Right atrium auricular region (tissue), 2 donors: ENCODE data around the gene DNTTIP2. TPM values are rescaled to one million over a fixed set of nuclear protein-coding genes. Genes with fewer than 3 reads are reported as not detected.

Experiments used
- DNase-seq: peaks from one replicate; pipeline ENCODE4 v3.0.0-alpha.2; 2019; ENCODE audit warnings: low spot score
- H3K27ac ChIP-seq, 2 donors: fragments of 200-600 bp; sonication (generic); 1 replicate in 1 of 2; 2 replicates in 1 of 2; pipeline ENCODE4 v1.5.1; 2016 to 2019
- H3K27me3 ChIP-seq, 2 donors: fragments of 200-600 bp; sonication (generic); one replicate each; pipeline versions ENCODE4 v1.5.1 to v1.6.0; 2017 to 2019
- H3K36me3 ChIP-seq: fragments of 200-600 bp; sonication (generic); one replicate; pipeline ENCODE4 v1.5.1; 2016
- H3K4me1 ChIP-seq, 2 donors: fragments of 200-600 bp; sonication (generic); one replicate each; pipeline versions ENCODE4 v1.5.1 to v1.6.0; 2017 to 2019
- H3K4me3 ChIP-seq, 2 donors: fragments of 200-600 bp; sonication (generic); 1 replicate in 1 of 2; 2 replicates in 1 of 2; pipeline ENCODE4 v1.5.1; 2017 to 2019; ENCODE audit warnings: mild to moderate bottlenecking in 1 of 2, moderate library complexity in 1 of 2
- H3K9me3 ChIP-seq, 2 donors: fragments of 200-600 bp; sonication (generic); one replicate each; pipeline ENCODE4 v1.5.1; 2019
- microRNA counts, 2 donors: library from miRNA; unstranded; fragments of <30 nt; microRNA quantifications; one replicate each; lab custom pipeline; 2016 to 2017
- microRNA-seq, 2 donors: library from miRNA; unstranded; fragments of <30 nt; microRNA quantifications; one replicate each; pipeline ENCODE4, GENCODE V29; 2016 to 2017; ENCODE audit warnings: borderline number of aligned reads in 2 of 2, borderline replicate concordance in 1 of 2
- total RNA-seq, 2 donors: library from RNA; depleted of rRNA; stranded (reverse); fragments of >200 nt; gene quantifications; one replicate each; pipeline ENCODE4 v1.1.0, GENCODE V29; 2016
- TF ChIP-seq, protein P1 (sequence below), 2 donors: fragments of 200-600 bp; sonication (generic); IDR thresholded peaks; one replicate each; pipeline ENCODE4 v1.5.1; 2019; ENCODE audit warnings: antibody characterized with exemption in 2 of 2

The DNTTIP2 gene
- total RNA-seq, 2 donors from 2014 or later = 19.7 to 24.7 TPM

DNA sequence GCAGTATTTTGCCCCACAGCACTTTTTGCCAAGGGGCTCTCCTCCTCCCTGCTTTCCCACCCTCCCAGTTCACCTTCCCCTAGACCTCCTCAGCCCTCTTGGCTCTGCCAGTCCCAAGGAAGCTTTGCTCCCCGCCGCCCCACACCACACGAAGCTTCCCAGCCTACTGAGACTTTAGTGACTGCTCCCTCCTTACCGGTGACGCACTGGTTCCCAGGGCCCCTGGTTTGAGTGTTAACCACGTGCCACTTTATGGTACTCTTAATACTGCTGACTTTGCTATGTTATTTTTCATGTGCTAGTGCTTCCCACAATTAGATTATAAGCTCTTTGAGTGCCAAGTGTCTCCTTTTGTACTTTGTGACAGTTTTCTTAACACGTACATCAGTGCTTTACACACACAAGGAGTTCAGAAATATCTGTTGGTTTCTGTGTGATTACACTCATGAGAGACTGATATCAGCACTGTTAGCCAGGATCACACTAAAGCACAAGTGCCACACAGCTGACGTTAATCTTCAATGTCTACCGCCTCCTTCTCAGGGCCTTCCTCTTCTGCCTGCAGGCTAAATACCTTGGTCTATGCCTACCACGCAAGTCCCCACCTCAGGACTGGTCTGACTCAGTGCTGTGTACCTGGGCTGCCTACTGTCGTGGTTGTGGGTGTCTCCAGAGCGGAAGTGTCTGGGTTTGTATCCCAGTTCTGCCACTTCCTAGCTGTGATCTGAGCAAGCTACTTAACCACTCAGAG, 61.0 kb downstream of the DNTTIP2 start:
- no peak overlapping the region for H3K27ac ChIP-seq

DNA sequence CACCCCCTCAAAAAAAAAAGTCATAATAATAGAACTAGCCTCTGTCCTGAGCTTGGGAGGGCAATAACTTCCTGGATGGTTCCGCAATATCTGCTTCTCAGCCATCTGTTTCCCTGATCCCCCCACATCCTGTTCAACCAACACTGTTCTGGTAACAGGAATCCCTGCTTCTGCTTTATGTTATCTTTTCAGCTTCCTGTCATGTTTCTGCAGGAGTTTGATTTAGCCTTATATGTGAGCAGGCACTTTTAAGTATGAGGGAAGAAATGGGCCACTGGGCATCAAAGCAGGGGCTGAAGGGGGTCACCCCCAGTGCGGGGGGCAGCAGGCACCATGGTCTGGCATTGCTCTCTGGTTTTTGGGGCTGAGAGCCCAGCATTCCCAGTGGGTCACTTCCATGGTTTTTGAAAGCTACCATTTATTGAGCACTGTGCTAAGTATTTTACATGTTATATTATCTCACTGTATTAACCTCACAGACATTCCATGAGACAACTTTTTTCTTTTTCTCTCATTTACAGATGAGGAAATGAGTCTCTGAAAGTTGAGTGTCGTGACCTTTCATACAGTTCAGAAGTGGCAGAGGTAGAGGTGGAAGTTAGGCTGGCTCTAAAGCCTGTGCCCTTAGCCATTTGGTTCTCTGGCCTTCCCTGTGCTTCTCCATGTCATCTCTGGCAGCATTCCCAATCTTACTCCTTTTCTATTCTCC, 61.9 kb downstream of the DNTTIP2 start:
- no peak overlapping the region for H3K4me3 ChIP-seq
- no peaks in the 10 kb centered on the region for H3K36me3 ChIP-seq
- no peaks in the 10 kb centered on the region for H3K27me3 ChIP-seq
- H3K4me1 ChIP-seq = peaks cover 0 to 15% of the 10 kb centered on the region in 2 donors
- no peaks in the 10 kb centered on the region for H3K9me3 ChIP-seq
- TF ChIP-seq, protein P1, sequence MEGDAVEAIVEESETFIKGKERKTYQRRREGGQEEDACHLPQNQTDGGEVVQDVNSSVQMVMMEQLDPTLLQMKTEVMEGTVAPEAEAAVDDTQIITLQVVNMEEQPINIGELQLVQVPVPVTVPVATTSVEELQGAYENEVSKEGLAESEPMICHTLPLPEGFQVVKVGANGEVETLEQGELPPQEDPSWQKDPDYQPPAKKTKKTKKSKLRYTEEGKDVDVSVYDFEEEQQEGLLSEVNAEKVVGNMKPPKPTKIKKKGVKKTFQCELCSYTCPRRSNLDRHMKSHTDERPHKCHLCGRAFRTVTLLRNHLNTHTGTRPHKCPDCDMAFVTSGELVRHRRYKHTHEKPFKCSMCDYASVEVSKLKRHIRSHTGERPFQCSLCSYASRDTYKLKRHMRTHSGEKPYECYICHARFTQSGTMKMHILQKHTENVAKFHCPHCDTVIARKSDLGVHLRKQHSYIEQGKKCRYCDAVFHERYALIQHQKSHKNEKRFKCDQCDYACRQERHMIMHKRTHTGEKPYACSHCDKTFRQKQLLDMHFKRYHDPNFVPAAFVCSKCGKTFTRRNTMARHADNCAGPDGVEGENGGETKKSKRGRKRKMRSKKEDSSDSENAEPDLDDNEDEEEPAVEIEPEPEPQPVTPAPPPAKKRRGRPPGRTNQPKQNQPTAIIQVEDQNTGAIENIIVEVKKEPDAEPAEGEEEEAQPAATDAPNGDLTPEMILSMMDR (IDR thresholded peaks at IDR 0.05) = no peak
- no peak overlapping the region for H3K27ac ChIP-seq
- DNase-seq = no peak

More for the DNA sequence above, 61.0 kb downstream of the DNTTIP2 start:
- H3K4me3 ChIP-seq = no peak overlapping the region
- no peaks in the 10 kb centered on the region for H3K9me3 ChIP-seq
- no peak for DNase-seq
- H3K36me3 ChIP-seq = no peaks in the 10 kb centered on the region
- TF ChIP-seq, protein P1 (IDR thresholded peaks at IDR 0.05) = no peak
- peaks cover 0 to 10% of the 10 kb centered on the region in 2 donors for H3K4me1 ChIP-seq
- no peaks in the 10 kb centered on the region for H3K27me3 ChIP-seq

MicroRNA genes within 50 kb of the gene (microRNA counts, 767-probe panel; counts per million panel counts)
- microRNA hsa-miR-760 (lab: Ali Mortazavi, UCI) = 0 to 31.0 counts per million in 2 donors

Small RNA genes lying within 50 kb of the gene (microRNA-seq; reads per million reads assigned to microRNA genes)
- gene MIR760 = 30.5 to 41.0 reads per million in 2 donors

Other genes starting within 250 kb of the DNTTIP2 start
- 10 to 100 TPM; 12.7 to 19.3 TPM for gene BCAR3, start 197.4 kb downstream of the DNTTIP2 start, total RNA-seq
- 1 to 10 TPM; 7.5 to 8.5 TPM for gene GCLM, start 30.2 kb upstream of the DNTTIP2 start, total RNA-seq
- gene ABCA4, start 241.9 kb upstream of the DNTTIP2 start, total RNA-seq = under 1 TPM in 1 of 2 donors, not detected in 1; 0.51 TPM